Measurements from ENCODE around the gene ARHGEF18.

DNA sequence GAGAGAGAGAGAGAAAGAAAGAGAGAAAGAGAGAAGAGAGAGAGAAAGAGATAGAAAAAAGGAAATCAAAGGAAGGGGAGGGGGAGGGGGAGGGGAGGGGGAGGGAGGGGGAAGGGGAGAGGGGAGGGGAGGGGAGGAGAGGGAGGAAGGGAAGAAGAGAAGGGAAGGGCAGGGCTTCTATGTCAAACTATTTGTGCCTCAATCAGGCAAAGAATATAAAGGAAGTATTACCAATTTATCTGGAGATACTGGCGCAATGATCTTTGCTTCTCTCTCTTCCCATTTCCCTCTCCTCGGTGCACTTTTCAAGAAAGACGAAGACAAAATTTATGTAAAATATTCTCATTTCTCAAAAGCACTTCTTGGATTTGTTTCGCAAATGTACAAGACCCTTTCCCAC lies 45.3 kb upstream of the ARHGEF18 start:
- TF ChIP-seq, protein P1, sequence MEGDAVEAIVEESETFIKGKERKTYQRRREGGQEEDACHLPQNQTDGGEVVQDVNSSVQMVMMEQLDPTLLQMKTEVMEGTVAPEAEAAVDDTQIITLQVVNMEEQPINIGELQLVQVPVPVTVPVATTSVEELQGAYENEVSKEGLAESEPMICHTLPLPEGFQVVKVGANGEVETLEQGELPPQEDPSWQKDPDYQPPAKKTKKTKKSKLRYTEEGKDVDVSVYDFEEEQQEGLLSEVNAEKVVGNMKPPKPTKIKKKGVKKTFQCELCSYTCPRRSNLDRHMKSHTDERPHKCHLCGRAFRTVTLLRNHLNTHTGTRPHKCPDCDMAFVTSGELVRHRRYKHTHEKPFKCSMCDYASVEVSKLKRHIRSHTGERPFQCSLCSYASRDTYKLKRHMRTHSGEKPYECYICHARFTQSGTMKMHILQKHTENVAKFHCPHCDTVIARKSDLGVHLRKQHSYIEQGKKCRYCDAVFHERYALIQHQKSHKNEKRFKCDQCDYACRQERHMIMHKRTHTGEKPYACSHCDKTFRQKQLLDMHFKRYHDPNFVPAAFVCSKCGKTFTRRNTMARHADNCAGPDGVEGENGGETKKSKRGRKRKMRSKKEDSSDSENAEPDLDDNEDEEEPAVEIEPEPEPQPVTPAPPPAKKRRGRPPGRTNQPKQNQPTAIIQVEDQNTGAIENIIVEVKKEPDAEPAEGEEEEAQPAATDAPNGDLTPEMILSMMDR (conservative IDR thresholded peaks at IDR 0.05; ENCODE audit: low read depth, low read length), result no peak
- no peak for TF ChIP-seq EZH2 (IDR thresholded peaks at IDR 0.05; ENCODE audit: borderline replicate concordance, low read depth, low read length, poor library complexity, severe bottlenecking)

Measured in A673 (cell line).